Peyer's patch (tissue), 4 donors: ENCODE data around the gene NARF. TPM values are rescaled to one million over a fixed set of nuclear protein-coding genes. Genes with fewer than 3 reads are reported as not detected.
"Not testable (repeated sequence)": the region's sequence is repeated elsewhere in the genome, so short reads cannot be mapped to it uniquely, and the experiment has no call there.

Experiments
- DNase-seq, 3 donors: peaks; one replicate each; pipeline ENCODE4 v3.0.0-alpha.2; 2017 to 2019
- H3K27ac ChIP-seq, 4 donors: fragments of 200-600 bp; sonication (generic); one replicate each; pipeline ENCODE4 v1.5.1; 2016 to 2019
- H3K27me3 ChIP-seq, 2 donors: fragments of 200-600 bp; sonication (generic); one replicate each; pipeline ENCODE4 v1.5.1; 2019
- H3K36me3 ChIP-seq, 3 donors: fragments of 200-600 bp; sonication (generic); one replicate each; pipeline ENCODE4 v1.5.1; 2016 to 2019
- H3K4me1 ChIP-seq, 4 donors: fragments of 200-600 bp; sonication (generic); one replicate each; pipeline ENCODE4 v1.5.1; 2016 to 2019
- H3K4me3 ChIP-seq, 4 donors: fragments of 200-600 bp; sonication (generic); 1 replicate in 3 of 4; 2 replicates in 1 of 4; pipeline ENCODE4 v1.5.1; 2016 to 2019; ENCODE audit warnings: mild to moderate bottlenecking in 1 of 4
- H3K9me3 ChIP-seq, 4 donors: fragments of 200-600 bp; sonication (generic); one replicate each; pipeline ENCODE4 v1.5.1; 2016 to 2019; ENCODE audit warnings: mild to moderate bottlenecking in 1 of 4
- CTCF ChIP-seq, 6 experiments: fragments of 450-650 bp in 4 of 6; fragments of 200-600 bp in 2 of 6; sonication (generic) in 1 of 6; IDR thresholded peaks; one replicate each; pipeline ENCODE4 v1.5.1; 2017 to 2019; ENCODE audit warnings: antibody characterized with exemption in 6 of 6, mild to moderate bottlenecking in 3 of 6, moderate library complexity in 1 of 6
- POLR2A ChIP-seq, 2 donors: fragments of 450-650 bp; IDR thresholded peaks; one replicate each; pipeline ENCODE4 v1.5.1; 2017; ENCODE audit warnings: antibody characterized with exemption in 2 of 2, mild to moderate bottlenecking in 2 of 2, moderate library complexity in 2 of 2
- total RNA-seq, 4 donors: library from RNA; depleted of rRNA; stranded (reverse); fragments of >200 nt; gene quantifications; one replicate each; pipeline ENCODE4 v1.1.0, GENCODE V29; 2016

NARF gene
- total RNA-seq, 4 donors from 2014 or later, result 31.9 to 81.7 (median 52.0) TPM

DNA sequence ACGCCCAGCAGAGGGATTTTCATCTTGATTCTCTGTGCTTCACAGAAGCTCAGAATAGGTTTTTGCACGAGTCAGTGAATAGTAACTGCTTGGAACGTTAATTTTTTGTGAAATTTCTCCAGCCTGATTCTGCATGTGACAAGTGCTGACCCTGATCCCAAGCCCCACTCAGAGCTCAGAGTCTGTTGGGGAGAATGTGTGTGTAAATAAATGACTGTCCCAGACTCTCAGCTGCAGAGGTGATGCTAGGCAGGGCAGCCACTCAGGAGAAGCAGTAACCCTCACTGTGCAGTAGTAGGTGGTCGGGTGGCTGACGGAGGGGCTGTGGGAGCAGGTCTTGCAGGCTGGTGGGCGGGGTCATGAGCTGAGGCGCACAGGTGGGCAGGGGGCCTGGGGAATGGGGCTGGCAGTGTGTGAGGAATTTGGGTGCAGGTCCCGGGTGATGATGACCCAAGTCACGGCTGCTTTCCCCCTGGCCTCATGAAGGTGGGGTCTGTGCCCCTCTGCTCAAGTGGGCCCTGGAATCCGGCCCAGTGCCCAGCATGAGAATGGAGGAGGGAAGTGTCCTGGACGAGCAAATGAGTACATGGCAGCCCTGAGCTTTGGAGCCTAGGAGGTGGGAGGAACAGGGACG is 44.7 kb downstream of the NARF start:
- no peaks in the 10 kb centered on the region for H3K27me3 ChIP-seq
- TF ChIP-seq CTCF (IDR thresholded peaks at IDR 0.05) (no peak), POLR2A (IDR thresholded peaks at IDR 0.05) (no peak)

GRCh38 chr17:82503728-82504308 is 45.3 kb downstream of the NARF start:
- no peak for TF ChIP-seq CTCF (IDR thresholded peaks at IDR 0.05)
- no peak for TF ChIP-seq POLR2A (IDR thresholded peaks at IDR 0.05)
- DNase-seq, result no peak

More for the DNA sequence above, 44.7 kb downstream of the NARF start:
- Histone ChIP-seq H3K9me3 (no peaks in the 10 kb centered on the region), H3K4me3 (no peak overlapping the region), H3K4me1 (peaks cover 0 to 10% (median under 1%) of the 10 kb centered on the region in 4 donors), H3K36me3 (no peaks in the 10 kb centered on the region), H3K27ac (no peak overlapping the region)
- no peak for DNase-seq

GRCh38 chr17:82505296-82505695 is 46.8 kb downstream of the NARF start:
- TF ChIP-seq CTCF (IDR thresholded peaks at IDR 0.05) (no peak), POLR2A (IDR thresholded peaks at IDR 0.05) (no peak)
- Histone ChIP-seq H3K9me3 (no peaks in the 10 kb centered on the region), H3K27ac (no peak overlapping the region), H3K27me3 (no peaks in the 10 kb centered on the region), H3K4me1 (peaks cover 0 to 9% (median 0%) of the 10 kb centered on the region in 4 donors), H3K36me3 (no peaks in the 10 kb centered on the region), H3K4me3 (no peak overlapping the region)
- no peak for DNase-seq

More at GRCh38 chr17:82503728-82504308, 45.3 kb downstream of the NARF start:
- H3K27ac ChIP-seq, result no peak overlapping the region
- H3K9me3 ChIP-seq, result no peaks in the 10 kb centered on the region
- H3K36me3 ChIP-seq, result no peaks in the 10 kb centered on the region
- H3K4me3 ChIP-seq, result no peak overlapping the region
- H3K27me3 ChIP-seq, result no peaks in the 10 kb centered on the region
- peaks cover 0 to 9% (median 0%) of the 10 kb centered on the region in 4 donors for H3K4me1 ChIP-seq

GRCh38 chr17:82506402-82506801 is 47.9 kb downstream of the NARF start:
- H3K36me3 ChIP-seq, H3K4me1 ChIP-seq, H3K9me3 ChIP-seq, H3K4me3 ChIP-seq, H3K27me3 ChIP-seq: not testable (repeated sequence)
- peak overlapping the region in 1 of 4 donors; percentile 38 for H3K27ac ChIP-seq
- peak in 2 of 3 donors; percentile 57 to 67 for DNase-seq

- Histone ChIP-seq H3K4me1 (peaks cover 0 to 9% (median 0%) of the 10 kb centered on the region in 4 donors), H3K9me3 (no peaks in the 10 kb centered on the region), H3K4me3 (no peak overlapping the region), H3K36me3 (no peaks in the 10 kb centered on the region), H3K27me3 (no peaks in the 10 kb centered on the region), H3K27ac (no peak overlapping the region)
- no peak for DNase-seq
- no peak for TF ChIP-seq CTCF (IDR thresholded peaks at IDR 0.05)
These were observed 49.2 kb downstream of the NARF start for GRCh38 chr17:82507631-82508175.

DNA sequence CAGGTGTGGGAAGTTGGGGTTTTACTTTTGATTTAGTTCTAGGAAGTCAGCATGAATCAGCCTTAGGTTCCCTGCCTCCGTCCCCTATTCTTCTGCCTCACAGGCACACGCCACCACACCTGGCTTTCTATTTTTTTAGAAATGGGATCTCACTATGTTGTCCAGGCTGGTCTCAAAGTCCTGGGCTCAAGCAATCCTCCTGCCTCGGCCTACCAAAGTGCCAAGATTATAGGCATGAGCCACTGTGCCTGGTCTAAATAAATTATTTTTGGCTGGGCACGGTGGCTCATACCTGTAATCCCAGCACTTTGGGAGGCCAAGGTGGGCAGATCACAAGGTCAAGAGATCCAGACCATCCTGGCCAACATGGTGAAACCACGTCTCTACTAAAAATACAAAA is 53.1 kb downstream of the NARF start:
- H3K4me1 ChIP-seq, H3K27ac ChIP-seq, H3K27me3 ChIP-seq, H3K9me3 ChIP-seq, H3K36me3 ChIP-seq, H3K4me3 ChIP-seq, DNase-seq: not testable (repeated sequence)

DNA sequence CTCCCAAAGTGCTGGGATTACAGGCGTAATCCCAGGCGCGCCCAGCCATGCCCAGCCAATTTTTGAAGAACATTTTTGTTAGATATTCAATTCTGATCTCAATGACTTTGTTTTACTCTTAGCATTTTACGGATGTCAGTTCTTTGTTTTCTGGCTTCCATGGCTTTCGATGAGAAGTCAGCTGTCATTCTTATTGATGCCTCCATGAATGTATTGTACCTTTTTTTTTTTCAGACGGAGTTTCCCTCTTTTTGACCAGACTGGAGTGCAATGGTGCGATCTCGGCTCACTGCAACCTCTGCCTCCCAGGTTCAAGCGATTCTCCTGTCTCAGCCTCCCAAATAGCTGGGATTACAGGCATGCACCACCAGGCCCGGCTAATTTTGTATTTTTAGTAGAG is 55.3 kb downstream of the NARF start:
- DNase-seq, H3K4me3 ChIP-seq, H3K36me3 ChIP-seq, H3K4me1 ChIP-seq, H3K27me3 ChIP-seq, H3K27ac ChIP-seq, H3K9me3 ChIP-seq: not testable (repeated sequence)
